GM18517 (cell line): ENCODE results near the gene MXI1.

Experiments
- ATAC-seq: cut with Tn5 transposase; IDR thresholded peaks from one replicate; pipeline ENCODE4 v1.9.1; 2021; ENCODE audit warnings: mild to moderate bottlenecking, moderate library complexity; ENCODE audit not compliant: unreplicated experiment

Gene MXI1

GRCh38 chr10:110215286-110216170, 8.1 kb downstream of the MXI1 start:
- no peak for ATAC-seq

DNA sequence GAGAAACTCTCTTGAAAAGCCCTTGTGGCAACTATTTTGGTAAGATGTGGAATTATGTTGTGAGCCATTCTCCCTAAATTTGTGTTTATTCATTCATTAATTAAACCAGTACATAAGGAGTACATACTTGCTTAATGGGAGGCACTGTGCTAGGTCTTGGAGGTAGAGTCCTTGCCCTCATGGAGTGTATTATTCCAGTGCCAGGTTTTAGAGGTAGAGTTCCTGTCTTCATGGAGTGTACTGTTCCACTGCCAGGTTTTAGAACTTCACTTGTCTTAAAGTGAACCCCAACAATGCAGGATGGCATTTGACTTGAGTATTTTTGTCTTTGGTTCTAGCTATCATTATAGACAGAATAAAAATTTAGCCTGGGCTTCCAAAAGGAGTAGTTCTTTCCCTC, 8.8 kb downstream of the MXI1 start:
- no peak for ATAC-seq

DNA sequence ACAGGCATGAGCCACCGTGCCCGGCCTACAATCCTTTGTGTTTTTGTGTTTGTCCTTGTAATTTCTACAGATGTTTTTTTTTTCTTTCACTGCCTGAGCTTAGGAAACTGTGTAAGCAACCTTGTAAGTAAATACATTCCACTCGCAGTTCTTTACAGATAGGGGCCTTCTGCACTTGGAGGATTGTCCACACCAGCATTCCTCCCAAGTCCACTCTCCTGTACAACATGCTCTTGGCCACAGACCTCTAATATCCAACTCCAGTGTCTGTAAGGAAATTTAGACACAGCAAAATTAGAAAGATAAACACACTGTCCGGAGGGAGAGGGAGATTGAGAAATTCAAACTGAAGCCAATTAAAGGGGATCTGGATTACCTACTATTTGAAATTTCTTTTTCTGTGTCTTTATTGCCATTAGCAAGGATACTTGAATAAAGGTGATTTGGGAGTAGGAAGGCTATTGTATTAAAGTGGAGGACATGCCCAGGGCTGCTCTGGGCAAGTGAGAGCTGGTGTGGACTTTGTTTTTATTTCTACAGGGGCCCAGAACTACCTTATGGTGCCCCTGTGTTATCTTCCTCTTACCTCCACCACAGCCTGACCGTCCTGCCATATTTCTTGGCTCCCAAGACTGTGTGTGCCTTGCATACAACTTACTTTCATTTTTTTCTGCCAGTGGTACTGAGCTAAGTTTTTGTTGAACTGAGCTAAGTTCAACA, 9.7 kb downstream of the MXI1 start:
- ATAC-seq = no peak

DNA sequence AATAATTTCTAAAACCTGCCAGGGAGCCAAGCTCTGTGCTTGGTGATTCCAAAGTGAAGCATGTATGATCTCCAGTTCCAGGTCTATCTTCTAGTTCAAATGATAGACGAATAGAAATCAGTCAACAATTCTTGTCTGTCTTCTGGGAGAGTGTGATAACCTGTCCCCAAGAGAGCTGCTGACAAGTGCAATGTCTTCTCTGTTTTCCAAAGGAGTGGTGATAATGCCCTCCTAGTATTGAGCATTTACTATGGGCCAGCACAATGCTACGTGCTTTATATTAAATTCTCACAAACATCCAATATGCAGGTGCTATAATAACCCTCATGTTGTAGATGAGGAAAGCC, 10.2 kb downstream of the MXI1 start:
- ATAC-seq = no peak

DNA sequence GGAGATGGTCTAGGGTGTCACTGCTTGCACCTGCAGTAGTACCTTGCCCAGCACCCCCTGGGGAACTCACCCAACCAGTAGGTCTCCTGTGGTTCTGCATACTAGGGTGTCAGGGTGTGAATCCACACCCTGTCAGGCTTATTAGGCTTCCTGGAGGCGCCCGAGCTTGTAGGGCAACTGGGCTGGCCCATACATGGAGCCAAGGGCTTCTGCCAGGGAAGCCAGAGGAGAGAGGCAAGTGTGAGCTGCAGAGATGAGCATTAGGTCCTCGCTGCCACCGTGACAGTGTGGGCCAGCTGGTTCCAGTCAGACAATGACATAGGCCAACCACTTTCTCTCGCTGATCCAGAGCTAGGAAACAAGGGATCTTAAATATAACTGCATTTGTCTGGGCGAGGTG, 11.2 kb downstream of the MXI1 start:
- ATAC-seq = no peak

DNA sequence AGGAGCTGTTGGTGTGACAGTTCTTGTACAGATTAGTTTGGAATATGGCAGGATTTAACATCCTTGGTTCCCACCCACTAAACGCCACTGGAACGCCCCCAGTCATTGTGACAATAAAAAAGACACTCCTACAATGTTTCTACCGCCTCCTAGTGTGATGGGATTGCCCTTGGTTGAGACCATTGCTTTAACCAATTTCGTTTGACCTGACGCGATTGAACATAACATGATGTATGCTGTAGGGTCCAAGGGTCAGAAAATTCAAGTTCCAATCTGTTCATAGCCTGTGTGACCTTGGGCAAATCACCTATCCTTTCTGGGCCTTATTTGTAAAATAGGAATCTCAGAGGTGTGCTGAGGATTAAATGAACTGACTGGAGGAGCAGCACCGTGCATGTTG, 12.5 kb downstream of the MXI1 start:
- ATAC-seq = no peak

DNA sequence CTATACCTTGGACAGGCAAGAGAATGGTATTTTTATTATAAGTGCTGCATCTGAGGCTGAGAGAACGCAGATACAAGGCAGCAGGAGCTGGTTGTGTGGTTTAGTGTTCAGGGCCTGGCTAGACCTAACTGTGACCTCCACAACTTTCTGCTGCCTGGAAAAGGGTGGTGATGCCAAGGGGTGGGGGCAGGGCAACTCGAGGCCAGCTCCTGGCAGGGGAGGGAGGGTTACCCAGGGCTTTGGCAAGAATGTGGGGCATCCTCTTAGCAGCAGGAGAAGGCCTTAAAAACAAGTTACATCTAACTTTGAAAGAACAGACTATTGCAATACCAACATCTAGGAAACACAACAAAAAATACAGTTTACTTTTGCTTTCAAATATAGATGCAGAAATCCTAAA, 13.0 kb downstream of the MXI1 start:
- ATAC-seq = no peak

- no peak for ATAC-seq
These were observed 13.8 kb downstream of the MXI1 start for GRCh38 chr10:110221044-110221720.

DNA sequence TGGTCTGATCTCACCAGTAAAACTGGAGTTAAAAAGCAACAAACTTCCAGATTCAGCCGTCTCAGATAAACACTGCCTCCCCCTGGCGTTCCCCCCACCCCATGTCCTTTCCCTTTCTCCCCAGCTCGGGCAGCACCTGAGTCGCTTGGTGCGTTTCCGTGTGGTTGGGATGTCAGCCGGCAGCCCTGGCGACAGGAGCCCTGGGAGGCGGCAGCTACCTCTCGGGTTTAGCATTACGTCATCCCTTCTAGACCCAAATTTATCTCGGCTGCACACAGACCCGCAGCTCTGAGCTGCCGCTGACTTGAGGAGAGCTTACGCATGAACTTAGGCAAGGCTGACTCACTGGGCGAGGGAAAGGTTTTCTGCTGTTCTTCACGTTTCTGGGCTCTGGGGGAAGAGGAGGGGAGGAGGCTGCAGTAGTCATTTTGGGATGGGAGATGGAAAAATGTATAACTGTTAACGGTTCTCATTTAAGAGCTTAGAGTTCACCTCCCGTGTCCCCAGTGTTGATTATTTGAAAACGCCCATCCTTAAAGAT, 14.4 kb downstream of the MXI1 start:
- ATAC-seq = peak; percentile 52

DNA sequence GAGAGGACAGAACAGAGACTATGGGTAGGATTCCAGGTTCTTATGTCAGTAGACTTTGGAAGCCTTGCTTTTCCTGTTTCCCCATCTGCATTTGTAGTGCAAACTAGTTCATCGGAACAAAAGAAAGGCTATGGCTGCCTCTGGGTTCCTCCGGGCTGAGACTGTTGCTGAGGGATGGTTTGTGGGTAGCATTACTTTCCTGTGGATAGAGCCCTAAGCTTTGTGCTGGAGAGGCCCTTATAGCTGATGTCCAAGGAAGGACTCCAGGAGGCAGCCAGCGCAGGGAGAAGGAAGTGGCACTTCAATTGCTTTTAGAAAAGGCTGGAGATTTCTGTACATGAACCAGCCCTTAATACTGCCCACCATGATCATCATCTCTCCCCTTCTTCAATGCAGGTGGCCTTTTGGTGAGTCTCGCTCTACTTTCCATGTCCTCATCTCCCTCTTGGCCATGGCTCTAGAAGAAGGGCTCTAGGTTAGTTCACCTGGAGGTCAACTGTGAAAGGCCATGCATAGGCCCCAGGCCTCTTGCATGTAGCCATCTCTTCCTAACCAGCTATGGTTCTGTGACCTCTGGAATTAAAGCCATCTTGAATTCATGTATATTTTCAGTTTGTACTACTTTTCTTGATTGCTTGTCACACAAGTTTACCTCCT, 15.4 kb downstream of the MXI1 start:
- ATAC-seq = no peak

- no peak for ATAC-seq
These were observed 16.0 kb downstream of the MXI1 start for GRCh38 chr10:110223298-110223925.

- no peak for ATAC-seq
These were observed 17.6 kb downstream of the MXI1 start for GRCh38 chr10:110224992-110225391.

- peak; percentile 9 for ATAC-seq
These were observed 18.0 kb downstream of the MXI1 start for GRCh38 chr10:110225441-110225755.

DNA sequence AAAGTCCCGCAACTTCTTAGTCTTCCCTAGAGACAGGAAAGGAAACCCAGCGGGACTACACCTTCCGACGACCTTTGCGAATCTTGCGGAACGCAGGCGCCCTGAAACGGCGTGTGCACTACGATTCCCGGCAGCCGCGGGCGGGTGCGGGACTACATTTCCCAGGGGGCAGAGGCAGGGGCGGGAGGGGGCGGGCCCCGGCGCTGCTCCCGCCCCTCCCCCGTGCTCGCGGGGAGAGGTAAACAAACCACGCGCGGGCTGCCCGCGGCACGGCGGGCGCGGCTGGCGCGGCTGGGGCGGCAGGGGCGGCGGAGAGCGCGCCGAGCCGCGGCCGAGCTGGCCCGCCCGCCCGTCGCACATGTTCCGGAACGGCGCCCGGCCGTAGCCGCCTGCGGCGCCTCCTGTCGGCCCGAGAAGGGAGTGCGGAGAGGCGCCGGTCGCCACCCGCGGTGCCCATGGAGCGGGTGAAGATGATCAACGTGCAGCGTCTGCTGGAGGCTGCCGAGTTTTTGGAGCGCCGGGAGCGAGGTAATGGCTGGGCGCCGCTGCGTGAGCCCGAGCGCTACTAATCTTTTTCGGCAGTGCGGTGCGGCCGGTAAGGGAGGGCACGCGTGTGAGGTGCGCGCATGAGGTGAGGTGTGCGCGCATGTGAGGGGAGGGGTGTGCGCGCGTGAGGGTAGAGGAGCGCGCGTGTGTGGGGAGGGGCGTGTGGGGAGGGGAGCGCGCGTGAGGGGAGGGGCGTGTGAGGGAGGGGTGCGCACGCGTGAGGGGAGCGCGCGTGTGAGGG, 18.5 kb downstream of the MXI1 start:
- peak; percentile 85 for ATAC-seq

- no peak for ATAC-seq
These were observed 19.1 kb downstream of the MXI1 start for GRCh38 chr10:110226543-110226925.

GRCh38 chr10:110226926-110227641, 19.7 kb downstream of the MXI1 start:
- no peak for ATAC-seq

DNA sequence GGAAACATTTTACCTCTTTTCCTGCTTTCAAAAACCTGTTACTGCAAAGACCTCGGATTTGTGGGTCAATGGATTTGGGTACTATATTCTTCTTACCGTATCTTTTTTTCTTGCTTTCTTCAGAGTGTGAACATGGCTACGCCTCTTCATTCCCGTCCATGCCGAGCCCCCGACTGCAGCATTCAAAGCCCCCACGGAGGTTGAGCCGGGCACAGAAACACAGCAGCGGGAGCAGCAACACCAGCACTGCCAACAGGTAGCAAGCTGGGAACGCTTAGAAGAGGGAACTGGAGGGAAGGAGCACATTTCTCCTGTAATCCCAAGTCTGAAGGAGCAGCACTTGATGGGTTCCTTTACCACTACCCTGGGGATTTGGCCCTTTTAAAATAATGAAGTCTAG, 20.7 kb downstream of the MXI1 start:
- no peak for ATAC-seq

DNA sequence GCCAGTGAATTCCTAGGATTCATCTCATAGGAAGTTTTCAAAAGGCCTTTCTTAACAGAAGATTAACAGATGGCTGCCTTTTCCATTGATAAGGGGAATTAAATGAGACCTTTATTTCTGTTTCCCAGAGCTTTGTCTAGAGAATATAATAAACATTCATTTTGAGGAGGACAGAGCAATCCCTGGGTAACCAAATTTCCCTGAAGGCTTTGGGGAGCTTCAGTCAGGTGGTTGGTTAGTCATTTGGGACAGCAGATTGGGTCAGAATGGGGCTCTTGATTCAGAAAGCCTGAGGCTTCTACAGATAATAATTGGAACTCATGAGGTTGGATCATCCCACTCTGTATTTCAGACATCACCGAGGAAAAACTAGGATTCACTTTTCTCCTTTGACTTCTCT, 21.8 kb downstream of the MXI1 start:
- ATAC-seq = no peak

DNA sequence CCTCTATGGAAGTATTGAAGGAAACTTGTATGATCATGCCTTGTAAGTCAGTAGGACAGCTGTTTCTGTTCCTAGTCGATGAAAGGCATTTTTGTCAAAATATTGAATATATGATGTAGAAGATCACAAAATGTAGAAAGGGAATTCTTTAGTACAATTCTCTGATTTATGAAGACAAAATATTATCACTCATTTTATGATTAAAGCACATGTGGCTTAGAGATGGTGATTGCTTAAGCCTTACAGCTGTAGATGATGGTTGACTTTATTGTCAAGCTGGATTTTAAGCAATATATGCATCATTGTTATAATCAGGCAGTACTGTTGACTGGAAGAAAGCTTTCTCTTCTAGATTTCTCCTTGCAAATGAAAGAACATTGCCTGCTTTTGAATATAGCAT, 26.4 kb downstream of the MXI1 start:
- ATAC-seq = no peak
